GM23248 (cell line): ENCODE results near the gene BRK1.

ENCODE experiments used
- EZH2 ChIP-seq: fragments of 200-600 bp; sonication (generic); IDR thresholded peaks from 2 replicates; pipeline ENCODE4 v1.6.1; 2018; ENCODE audit warnings: antibody characterized with exemption, mild to moderate bottlenecking; ENCODE audit not compliant: insufficient read depth, poor library complexity, severe bottlenecking
- EZH2phosphoT487 ChIP-seq: fragments of 200-600 bp; sonication (generic); IDR thresholded peaks from 2 replicates; pipeline ENCODE4 v1.6.1; 2018; ENCODE audit warnings: antibody characterized with exemption, moderate library complexity, mild to moderate bottlenecking, low read depth; ENCODE audit not compliant: insufficient read depth

DNA sequence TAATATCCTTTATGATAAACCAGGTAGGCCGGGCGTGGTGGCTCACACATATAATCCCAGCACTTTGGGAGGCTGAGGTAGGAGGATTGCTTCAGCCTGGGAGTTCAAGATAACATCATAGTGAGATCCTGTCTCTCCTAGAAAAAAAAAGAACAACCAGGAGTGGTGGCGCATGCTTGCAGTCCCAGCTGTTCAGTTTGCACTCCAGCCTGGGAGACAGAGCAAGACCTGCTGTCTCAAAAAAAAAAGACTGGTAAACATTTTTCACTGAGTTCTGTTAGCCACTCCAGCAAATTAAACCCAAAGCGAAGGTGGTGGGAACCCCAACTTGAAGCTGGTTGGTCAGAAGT lies 39.6 kb downstream of the BRK1 start:
- TF ChIP-seq EZH2phosphoT487 (no peak), EZH2 (no peak)
